WTC11 (cell line): ENCODE measurements around the gene SRSF12. TPM values are rescaled to one million over a fixed set of nuclear protein-coding genes. Genes with fewer than 3 reads are reported as not detected.

Experiments used
- ATAC-seq: fragments of 200-7000 bp; cut with Tn5 transposase; 2 replicates; pipeline ENCODE4 v1.10.0; 2021; ENCODE audit warnings: mild to moderate bottlenecking, moderate library complexity
- CTCF ChIA-PET: fragments of 300-600 bp; sonication (Branson Sonifier 250); formaldehyde crosslinking; loops from one replicate; lab custom pipeline; 2021; ENCODE audit warnings: antibody characterized with exemption; lab: Charles Lee
- POLR2A ChIA-PET: fragments of 350-600 bp; sonication (Branson Sonifier 250); formaldehyde crosslinking; loops from one replicate; lab custom pipeline; 2021; ENCODE audit warnings: antibody characterized with exemption; lab: Charles Lee
- DNase-seq: peaks from one replicate; pipeline ENCODE4 v3.0.0; 2021; ENCODE audit warnings: low spot score
- H3K27ac Mint-ChIP-seq: 2 replicates; pipeline ENCODE4 v1.8.0; 2021; ENCODE audit warnings: mixed read lengths
- H3K27me3 Mint-ChIP-seq: 2 replicates; pipeline ENCODE4 v1.8.0; 2021; ENCODE audit warnings: low read depth, mild to moderate bottlenecking, moderate library complexity, mixed read lengths
- H3K36me3 Mint-ChIP-seq: 2 replicates; pipeline ENCODE4 v1.8.0; 2021; ENCODE audit warnings: mixed read lengths
- H3K4me1 Mint-ChIP-seq: 2 replicates; pipeline ENCODE4 v1.8.0; 2022; ENCODE audit warnings: mixed read lengths
- H3K4me3 Mint-ChIP-seq: 2 replicates; pipeline ENCODE4 v1.8.0; 2021; ENCODE audit warnings: mild to moderate bottlenecking, moderate library complexity, mixed read lengths
- H3K9me3 Mint-ChIP-seq: 2 replicates; pipeline ENCODE4 v1.8.0; 2021; ENCODE audit warnings: mixed read lengths
- AR ChIP-seq: fragments of 250-450 bp; sonication (Bioruptor Pico); IDR thresholded peaks from 2 replicates; pipeline ENCODE4 v1.9.0; 2021; ENCODE audit warnings: mild to moderate bottlenecking
- CBFB ChIP-seq: sonication (generic); formaldehyde crosslinking; IDR thresholded peaks from 2 replicates; pipeline ENCODE4 v1.8.1; 2022; ENCODE audit warnings: mild to moderate bottlenecking, low read depth, missing genetic modification reagents
- CDX4 ChIP-seq: fragments of 250-450 bp; sonication (Bioruptor Pico); IDR thresholded peaks from 2 replicates; pipeline ENCODE4 v1.9.0; 2021; ENCODE audit warnings: moderate library complexity, mild to moderate bottlenecking, inconsistent platforms, borderline replicate concordance
- E2F1 ChIP-seq: sonication (generic); formaldehyde crosslinking; IDR thresholded peaks from 2 replicates; pipeline ENCODE4 v1.8.0; 2022; ENCODE audit warnings: mild to moderate bottlenecking, missing genetic modification reagents
- ESRRA ChIP-seq: sonication (generic); formaldehyde crosslinking; IDR thresholded peaks from 2 replicates; pipeline ENCODE4 v1.8.1; 2022; ENCODE audit warnings: mild to moderate bottlenecking, missing genetic modification reagents, borderline replicate concordance
- NFE2L1 ChIP-seq: sonication (generic); formaldehyde crosslinking; IDR thresholded peaks from 2 replicates; pipeline ENCODE4 v1.8.1; 2023; ENCODE audit warnings: missing genetic modification reagents
- NFYB ChIP-seq: sonication (generic); formaldehyde crosslinking; conservative IDR thresholded peaks from 2 replicates; pipeline ENCODE4 v1.8.0; 2022; ENCODE audit warnings: low read depth, missing genetic modification reagents
- NR1H2 ChIP-seq: sonication (generic); formaldehyde crosslinking; IDR thresholded peaks from 2 replicates; pipeline ENCODE4 v1.9.0; 2021; ENCODE audit warnings: mild to moderate bottlenecking, moderate library complexity, missing genetic modification reagents
- NR2C2 ChIP-seq: sonication (generic); formaldehyde crosslinking; IDR thresholded peaks from 2 replicates; pipeline ENCODE4 v1.8.0; 2022; ENCODE audit warnings: mild to moderate bottlenecking, missing genetic modification reagents
- PRDM15 ChIP-seq: sonication (generic); formaldehyde crosslinking; IDR thresholded peaks from 2 replicates; pipeline ENCODE4 v1.8.0; 2022; ENCODE audit warnings: missing genetic modification reagents
- PREB ChIP-seq: sonication (generic); formaldehyde crosslinking; IDR thresholded peaks from 2 replicates; pipeline ENCODE4 v1.8.1; 2022; ENCODE audit warnings: mild to moderate bottlenecking, missing genetic modification reagents, moderate library complexity, borderline replicate concordance
- PRRX2 ChIP-seq: fragments of 250-450 bp; sonication (Bioruptor Pico); IDR thresholded peaks from 2 replicates; pipeline ENCODE4 v1.8.0; 2021; ENCODE audit warnings: mild to moderate bottlenecking
- RELA ChIP-seq: sonication (generic); formaldehyde crosslinking; IDR thresholded peaks from 2 replicates; pipeline ENCODE4 v1.8.1; 2022; ENCODE audit warnings: missing genetic modification reagents, mild to moderate bottlenecking, borderline replicate concordance
- SMAD4 ChIP-seq: sonication (generic); formaldehyde crosslinking; IDR thresholded peaks from 2 replicates; pipeline ENCODE4 v1.8.0; 2022; ENCODE audit warnings: mild to moderate bottlenecking, missing genetic modification reagents
- ZMAT4 ChIP-seq: fragments of 250-450 bp; sonication (Bioruptor Pico); IDR thresholded peaks from 2 replicates; pipeline ENCODE4 v1.9.0; 2021; ENCODE audit warnings: mild to moderate bottlenecking
- ZNF121 ChIP-seq: sonication (generic); formaldehyde crosslinking; IDR thresholded peaks from 2 replicates; pipeline ENCODE4 v1.8.0; 2023; ENCODE audit warnings: missing genetic modification reagents
- ZNF219 ChIP-seq: sonication (generic); formaldehyde crosslinking; IDR thresholded peaks from 2 replicates; pipeline ENCODE4 v1.8.0; 2023; ENCODE audit warnings: missing genetic modification reagents, mild to moderate bottlenecking, borderline replicate concordance
- ZNF416 ChIP-seq: fragments of 250-450 bp; sonication (Bioruptor Pico); IDR thresholded peaks from 2 replicates; pipeline ENCODE4 v1.9.0; 2021; ENCODE audit warnings: mild to moderate bottlenecking, inconsistent platforms
- ZNF425 ChIP-seq: fragments of 250-450 bp; sonication (Bioruptor Pico); conservative IDR thresholded peaks from 2 replicates; pipeline ENCODE4 v1.9.0; 2021; ENCODE audit warnings: mild to moderate bottlenecking
- total RNA-seq: library from RNA; stranded (reverse); gene quantifications from 3 replicates; pipeline ENCODE4 v1.2.3, GENCODE V29; 2021

SRSF12 gene
- total RNA-seq, 1 experiment from 2014 or later: 3.8 TPM

GRCh38 chr6:89133981-89134380, 16.1 kb upstream of the SRSF12 start:
- ATAC-seq: peak; percentile 81
- ChIA-PET CTCF (interaction anchor here (1.6 kb wide), 1 partner anchor 238 kb away, joined by 5 read pairs; no protein-coding TSS in a partner anchor), POLR2A (no interaction called here)
- Mint-ChIP-seq H3K27me3 (peaks cover 97% of the 10 kb centered on the region), H3K27ac (no peak overlapping the region), H3K4me1 (peaks cover 13% of the 10 kb centered on the region), H3K9me3 (peaks cover 7% of the 10 kb centered on the region), H3K36me3 (peaks cover under 1% of the 10 kb centered on the region), H3K4me3 (no peak overlapping the region)
- TF ChIP-seq NR2C2 (CRISPR knock-in tag) (no peak), ZNF416 (CRISPR knock-in tag) (no peak), ZMAT4 (CRISPR knock-in tag) (0 out of 2 replicates have a peak, but pooled peaks have one; percentile 57), ZNF121 (CRISPR knock-in tag) (no peak)
- peak; percentile 29 for DNase-seq

- Mint-ChIP-seq H3K4me3 (no peak overlapping the region), H3K36me3 (peaks cover 13% of the 10 kb centered on the region), H3K27ac (no peak overlapping the region), H3K27me3 (peaks cover 94% of the 10 kb centered on the region), H3K4me1 (peaks cover 13% of the 10 kb centered on the region), H3K9me3 (peaks cover 22% of the 10 kb centered on the region)
- CTCF ChIA-PET: no interaction called here
- no peak for DNase-seq
- ATAC-seq: no peak
- POLR2A ChIA-PET: no interaction called here
- no peak for TF ChIP-seq SMAD4
- TF ChIP-seq PRRX2 (CRISPR knock-in tag): no peak
- TF ChIP-seq ZNF425 (CRISPR knock-in tag): no peak
- TF ChIP-seq NFE2L1: no peak
- no peak for TF ChIP-seq ESRRA
- no peak for TF ChIP-seq CBFB (CRISPR knock-in tag)
- no peak for TF ChIP-seq PREB (CRISPR knock-in tag)
- TF ChIP-seq RELA: no peak
- TF ChIP-seq AR (CRISPR knock-in tag): no peak
- TF ChIP-seq E2F1 (CRISPR knock-in tag): no peak
- TF ChIP-seq ZNF219: no peak
- no peak for TF ChIP-seq NFYB (CRISPR knock-in tag)
- TF ChIP-seq PRDM15 (CRISPR knock-in tag): no peak
- no peak for TF ChIP-seq NR1H2
- TF ChIP-seq CDX4 (CRISPR knock-in tag): no peak
Observed at GRCh38 chr6:89132057-89132456, 14.2 kb upstream of the SRSF12 start.
